Natural killer cell (primary cell): ENCODE data around the gene CYP2D6. TPM values are rescaled to one million over a fixed set of nuclear protein-coding genes. Genes with fewer than 3 reads are reported as not detected.

ENCODE experiments used
- ATAC-seq, 3 donors: fragments of 150-1000 bp in 2 of 3; fragments of 200-7000 bp in 1 of 3; cut with Tn5 transposase; 1 replicate in 1 of 3; 2 replicates in 2 of 3; pipeline ENCODE4 v1.10.0; 2021; ENCODE audit warnings: mild to moderate bottlenecking in 2 of 3, moderate library complexity in 2 of 3
- DNase-seq, 2 donors: peaks; one replicate each; pipeline versions ENCODE4 v3.0.0 to v3.0.0-alpha.2; 2013 to 2021; ENCODE audit warnings: mixed read lengths in 1 of 2
- H3K27ac ChIP-seq: one replicate; pipeline ENCODE4 v1.5.1; 2013; ENCODE audit warnings: mild to moderate bottlenecking, low read length
- H3K27me3 ChIP-seq: one replicate; pipeline ENCODE4 v1.6.1; 2013; ENCODE audit warnings: low read length; ENCODE audit not compliant: control insufficient read depth, insufficient read depth
- H3K36me3 ChIP-seq: one replicate; pipeline ENCODE4 v1.6.1; 2013; ENCODE audit warnings: low read length; ENCODE audit not compliant: control insufficient read depth, insufficient read depth
- H3K4me1 ChIP-seq: one replicate; pipeline ENCODE4 v1.6.1; 2013; ENCODE audit warnings: low read length; ENCODE audit not compliant: control insufficient read depth, insufficient read depth
- H3K4me3 ChIP-seq: one replicate; pipeline ENCODE4 v1.5.1; 2013; ENCODE audit warnings: low read length
- H3K9me3 ChIP-seq: one replicate; pipeline ENCODE4 v1.6.1; 2013; ENCODE audit warnings: low read length; ENCODE audit not compliant: control insufficient read depth, insufficient read depth
- H3K27ac Mint-ChIP-seq, 2 donors: one replicate each; pipeline ENCODE4 v1.8.0; 2022; ENCODE audit warnings: mild to moderate bottlenecking in 2 of 2, mixed read lengths in 2 of 2, moderate library complexity in 1 of 2
- H3K27me3 Mint-ChIP-seq, 2 donors: one replicate each; pipeline ENCODE4 v1.8.0; 2022; ENCODE audit warnings: low read depth in 2 of 2, mixed read lengths in 2 of 2
- H3K36me3 Mint-ChIP-seq: one replicate; pipeline ENCODE4 v1.8.0; 2022; ENCODE audit warnings: mixed read lengths
- H3K4me1 Mint-ChIP-seq, 2 donors: one replicate each; pipeline ENCODE4 v1.8.0; 2022; ENCODE audit warnings: mixed read lengths in 2 of 2
- H3K4me3 Mint-ChIP-seq: one replicate; pipeline ENCODE4 v1.8.0; 2022; ENCODE audit warnings: mild to moderate bottlenecking, moderate library complexity, mixed read lengths
- H3K9me3 Mint-ChIP-seq, 2 donors: one replicate each; pipeline ENCODE4 v1.8.0; 2022; ENCODE audit warnings: mixed read lengths in 2 of 2
- WGBS: methylation state at CpG from one replicate; pipeline ENCODE4 v1.1.7; 2013; ENCODE audit warnings: missing lambda C conversion rate; ENCODE audit not compliant: insufficient coverage; 5-methylcytosine and 5-hydroxymethylcytosine counted together
- intact Hi-C: fragments of 100-400 bp; cut with micrococcal nuclease; formaldehyde crosslinking; loops from one replicate; pipeline ENCODE4 v1.14.2; 2022
- total RNA-seq, 4 donors: library from RNA; stranded (reverse); fragments of 120-200 nt in 1 of 4; gene quantifications; one replicate each; pipeline versions ENCODE4 v1.2.3 to v1.2.4, GENCODE V29; 2013 to 2022
- TF ChIP-seq, protein P1 (sequence below): fragments of 200-600 bp; IDR thresholded peaks from one replicate; pipeline ENCODE4 v1.8.0; 2022; ENCODE audit warnings: antibody characterized with exemption

Gene CYP2D6
- total RNA-seq, 3 donors from 2014 or later (not counting 1 experiment from before 2014, with no cell fraction given) = 3.8 to 5.5 (median 3.9) TPM

DNA sequence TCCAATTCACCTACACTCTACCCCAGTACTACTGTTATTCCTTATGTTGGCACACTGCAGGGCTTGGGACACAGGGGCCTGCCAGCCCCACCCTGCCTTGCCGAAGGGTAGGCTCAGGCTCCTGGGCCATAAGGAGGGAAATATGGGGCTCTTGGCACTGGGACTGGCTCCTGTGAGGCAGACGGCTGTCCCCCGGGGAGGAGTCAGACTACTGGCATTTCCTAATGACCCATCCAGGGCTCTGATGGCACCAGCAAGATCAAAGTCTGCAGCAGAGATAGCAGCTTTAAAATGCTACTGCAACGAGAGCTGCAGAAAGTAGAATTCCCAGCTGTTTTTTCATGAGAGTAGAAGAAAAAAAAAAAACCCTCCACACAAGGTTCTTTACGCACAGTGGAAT, 42.2 kb upstream of the CYP2D6 start:
- Histone ChIP-seq H3K9me3 (no peaks in the 10 kb centered on the region), H3K4me1 (peaks cover 16% of the 10 kb centered on the region), H3K4me3 (no peak overlapping the region), H3K27ac (no peak overlapping the region), H3K36me3 (peaks cover 21% of the 10 kb centered on the region), H3K27me3 (no peaks in the 10 kb centered on the region)
- no peaks in the 10 kb centered on the region for H3K9me3 Mint-ChIP-seq
- intact Hi-C loops = no loop called here
- no peaks in the 10 kb centered on the region for H3K36me3 Mint-ChIP-seq
- ATAC-seq = no peak
- peak overlapping the region in 1 of 2 donors; percentile 22 for H3K27ac Mint-ChIP-seq
- peaks cover 18 to 40% of the 10 kb centered on the region in 2 donors for H3K4me1 Mint-ChIP-seq
- TF ChIP-seq, protein P1, sequence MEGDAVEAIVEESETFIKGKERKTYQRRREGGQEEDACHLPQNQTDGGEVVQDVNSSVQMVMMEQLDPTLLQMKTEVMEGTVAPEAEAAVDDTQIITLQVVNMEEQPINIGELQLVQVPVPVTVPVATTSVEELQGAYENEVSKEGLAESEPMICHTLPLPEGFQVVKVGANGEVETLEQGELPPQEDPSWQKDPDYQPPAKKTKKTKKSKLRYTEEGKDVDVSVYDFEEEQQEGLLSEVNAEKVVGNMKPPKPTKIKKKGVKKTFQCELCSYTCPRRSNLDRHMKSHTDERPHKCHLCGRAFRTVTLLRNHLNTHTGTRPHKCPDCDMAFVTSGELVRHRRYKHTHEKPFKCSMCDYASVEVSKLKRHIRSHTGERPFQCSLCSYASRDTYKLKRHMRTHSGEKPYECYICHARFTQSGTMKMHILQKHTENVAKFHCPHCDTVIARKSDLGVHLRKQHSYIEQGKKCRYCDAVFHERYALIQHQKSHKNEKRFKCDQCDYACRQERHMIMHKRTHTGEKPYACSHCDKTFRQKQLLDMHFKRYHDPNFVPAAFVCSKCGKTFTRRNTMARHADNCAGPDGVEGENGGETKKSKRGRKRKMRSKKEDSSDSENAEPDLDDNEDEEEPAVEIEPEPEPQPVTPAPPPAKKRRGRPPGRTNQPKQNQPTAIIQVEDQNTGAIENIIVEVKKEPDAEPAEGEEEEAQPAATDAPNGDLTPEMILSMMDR = no peak
- no peak for DNase-seq
- no peak overlapping the region for H3K4me3 Mint-ChIP-seq
- WGBS = 98% methylated on average over 3 of the region's 5 CpGs
- no peaks in the 10 kb centered on the region for H3K27me3 Mint-ChIP-seq

DNA sequence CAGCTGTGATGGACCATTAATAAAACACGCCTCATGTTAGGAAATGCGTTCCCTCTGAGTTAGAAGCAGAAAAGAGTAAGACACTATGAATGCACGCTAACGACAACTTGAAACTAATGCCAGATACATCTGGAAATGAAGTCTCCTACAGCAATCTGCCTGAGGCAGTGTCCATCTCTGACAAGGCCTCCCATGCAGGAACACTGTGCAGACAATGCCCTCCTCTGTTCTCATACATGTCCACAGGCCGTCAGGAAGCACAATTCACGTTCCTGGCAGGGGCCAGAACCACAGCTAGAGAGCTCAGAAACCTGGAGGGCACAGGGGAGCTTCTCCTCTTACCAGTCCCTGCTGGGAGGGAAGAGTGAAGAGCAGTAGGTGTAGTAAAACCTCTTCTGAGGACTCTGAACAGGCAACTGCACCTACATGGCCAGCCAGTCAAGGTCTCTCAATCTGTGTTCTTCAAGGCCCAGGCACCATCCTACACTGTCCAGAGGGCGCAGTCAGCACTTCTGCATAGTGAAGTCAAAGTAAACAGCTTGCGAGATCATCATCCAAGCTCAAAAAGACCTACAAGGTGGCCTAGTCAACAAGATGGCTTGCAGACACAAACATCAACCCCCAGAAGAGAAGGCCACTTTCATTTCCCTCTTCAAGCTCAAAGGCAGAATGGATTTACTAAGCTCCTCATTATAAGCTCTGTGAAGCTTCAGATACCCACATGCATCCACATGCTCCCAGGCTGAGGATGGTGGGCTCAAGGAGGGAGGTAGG, 41.5 kb upstream of the CYP2D6 start:
- Mint-ChIP-seq H3K36me3 (no peaks in the 10 kb centered on the region), H3K27ac (peak overlapping the region in 1 of 2 donors; percentile 22), H3K9me3 (no peaks in the 10 kb centered on the region), H3K4me1 (peaks cover 18 to 40% of the 10 kb centered on the region in 2 donors), H3K27me3 (no peaks in the 10 kb centered on the region), H3K4me3 (no peak overlapping the region)
- Histone ChIP-seq H3K36me3 (peaks cover 17% of the 10 kb centered on the region), H3K4me3 (no peak overlapping the region), H3K9me3 (no peaks in the 10 kb centered on the region), H3K27me3 (no peaks in the 10 kb centered on the region), H3K4me1 (peaks cover 16% of the 10 kb centered on the region), H3K27ac (no peak overlapping the region)
- WGBS = 91% methylated on average over 8 of the region's 8 CpGs
- no peak for DNase-seq
- intact Hi-C loops = no loop called here
- ATAC-seq = no peak
- TF ChIP-seq, protein P1 = no peak

DNA sequence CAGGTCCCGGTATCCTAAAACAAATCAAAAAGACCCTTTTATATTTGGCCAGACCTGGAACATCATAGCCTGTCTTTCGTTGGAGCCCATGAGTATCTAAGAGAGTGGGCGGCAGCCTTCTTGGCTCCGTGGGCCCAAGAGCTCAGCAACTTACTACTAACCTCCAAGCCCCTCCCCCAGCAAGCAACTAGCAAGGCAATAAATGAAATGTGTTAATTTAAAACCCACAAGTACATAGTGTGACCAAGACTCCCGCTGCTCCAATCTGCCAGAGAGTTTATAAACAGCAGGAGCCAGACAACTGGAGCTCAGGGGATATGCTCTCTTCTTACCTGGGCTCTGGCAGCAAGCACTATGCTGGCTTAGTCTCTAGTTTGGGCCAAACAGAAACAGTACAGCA, 40.8 kb upstream of the CYP2D6 start:
- TF ChIP-seq, protein P1 = no peak
- no peak for DNase-seq
- ATAC-seq = no peak
- intact Hi-C loops = no loop called here
- WGBS = 85% methylated on average over 5 of the region's 5 CpGs
- Mint-ChIP-seq H3K27me3 (no peaks in the 10 kb centered on the region), H3K4me3 (no peak overlapping the region), H3K4me1 (peaks cover 18 to 37% of the 10 kb centered on the region in 2 donors), H3K27ac (no peak overlapping the region), H3K9me3 (no peaks in the 10 kb centered on the region), H3K36me3 (no peaks in the 10 kb centered on the region)
- Histone ChIP-seq H3K27me3 (no peaks in the 10 kb centered on the region), H3K4me3 (no peak overlapping the region), H3K4me1 (peaks cover 16% of the 10 kb centered on the region), H3K9me3 (no peaks in the 10 kb centered on the region), H3K27ac (no peak overlapping the region), H3K36me3 (peaks cover 15% of the 10 kb centered on the region)

DNA sequence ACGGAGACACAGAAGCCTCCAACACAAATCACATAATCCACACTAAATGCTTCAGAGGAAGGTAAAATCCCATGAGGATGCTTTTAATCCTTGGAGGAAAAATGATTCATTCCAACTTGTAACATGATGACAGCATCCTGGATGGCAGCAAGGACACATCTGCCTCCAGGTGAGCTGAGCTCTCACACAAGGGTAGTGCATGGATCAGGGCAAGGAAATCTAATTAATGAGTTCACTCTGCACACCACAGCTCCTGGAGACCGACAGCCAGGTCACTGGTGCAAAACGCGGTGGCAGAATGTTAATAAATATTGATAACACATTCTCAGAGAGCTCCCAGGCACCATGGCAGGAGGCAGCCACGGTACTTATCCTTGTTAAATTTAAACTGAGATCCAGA, 40.3 kb upstream of the CYP2D6 start:
- WGBS = 97% methylated on average over 5 of the region's 5 CpGs
- intact Hi-C loops = no loop called here
- Histone ChIP-seq H3K27ac (no peak overlapping the region), H3K27me3 (no peaks in the 10 kb centered on the region), H3K4me3 (no peak overlapping the region), H3K36me3 (peaks cover 15% of the 10 kb centered on the region), H3K9me3 (no peaks in the 10 kb centered on the region), H3K4me1 (peaks cover 16% of the 10 kb centered on the region)
- no peak overlapping the region for H3K27ac Mint-ChIP-seq
- TF ChIP-seq, protein P1 = no peak
- DNase-seq (no peak), ATAC-seq (no peak)
- H3K4me3 Mint-ChIP-seq = no peak overlapping the region
- no peaks in the 10 kb centered on the region for H3K36me3 Mint-ChIP-seq
- H3K4me1 Mint-ChIP-seq = peaks cover 18 to 32% of the 10 kb centered on the region in 2 donors
- no peaks in the 10 kb centered on the region for H3K9me3 Mint-ChIP-seq
- H3K27me3 Mint-ChIP-seq = no peaks in the 10 kb centered on the region
